Gastrocnemius medialis (tissue), 4 donors: Measurements from ENCODE around the gene SEMA3E. TPM values are rescaled to one million over a fixed set of nuclear protein-coding genes. Genes with fewer than 3 reads are reported as not detected.

Experiments used
- ATAC-seq, 2 donors: fragments of 150-250 bp; one replicate each; pipeline ENCODE4 v1.9.1; 2016
- DNase-seq, 2 donors: peaks; one replicate each; pipeline ENCODE4 v3.0.0-alpha.2; 2019
- H3K27ac ChIP-seq, 4 donors: fragments of 200-600 bp; sonication (generic); 1 replicate in 1 of 4; 2 replicates in 3 of 4; pipeline ENCODE4 v1.5.1; 2016 to 2018; ENCODE audit warnings: mild to moderate bottlenecking in 2 of 4, moderate library complexity in 1 of 4
- H3K27me3 ChIP-seq, 3 donors: fragments of 200-600 bp; sonication (generic) in 2 of 3; 1 replicate in 1 of 3; 2 replicates in 2 of 3; pipeline versions ENCODE4 v1.5.1 to v1.6.0; 2016 to 2019; ENCODE audit warnings: mild to moderate bottlenecking in 1 of 3, moderate library complexity in 1 of 3
- H3K36me3 ChIP-seq, 2 donors: fragments of 200-600 bp; sonication (generic) in 1 of 2; one replicate each; pipeline ENCODE4 v1.5.1; 2017 to 2018
- H3K4me1 ChIP-seq, 2 donors: fragments of 200-600 bp; sonication (generic) in 1 of 2; one replicate each; pipeline ENCODE4 v1.5.1; 2016 to 2017; ENCODE audit warnings: mild to moderate bottlenecking in 2 of 2
- H3K4me3 ChIP-seq, 4 donors: fragments of 200-600 bp; sonication (generic) in 3 of 4; 1 replicate in 1 of 4; 2 replicates in 3 of 4; pipeline ENCODE4 v1.5.1; 2016 to 2019; ENCODE audit warnings: mild to moderate bottlenecking in 2 of 4
- H3K9me3 ChIP-seq, 3 donors: fragments of 200-600 bp; sonication (generic) in 2 of 3; 1 replicate in 1 of 3; 2 replicates in 2 of 3; pipeline ENCODE4 v1.5.1; 2016 to 2019
- CTCF ChIP-seq, 5 experiments: fragments of 450-650 bp in 3 of 5; fragments of 200-600 bp in 2 of 5; sonication (generic) in 2 of 5; IDR thresholded peaks in 4 of 5; conservative IDR thresholded peaks in 1 of 5; 1 replicate in 4 of 5; 2 replicates in 1 of 5; pipeline ENCODE4 v1.5.1; 2016 to 2019; ENCODE audit warnings: antibody characterized with exemption in 5 of 5, mild to moderate bottlenecking in 3 of 5, moderate library complexity in 3 of 5
- POLR2A ChIP-seq, 2 donors: fragments of 450-650 bp; IDR thresholded peaks; one replicate each; pipeline ENCODE4 v1.6.1; 2017; ENCODE audit warnings: antibody characterized with exemption in 2 of 2, mild to moderate bottlenecking in 2 of 2, moderate library complexity in 2 of 2
- in situ Hi-C, 4 donors: fragments of 200-750 bp; cut with MboI; loops; one replicate each; pipeline versions ENCODE4 v1.15.0 to v1.8.0; 2017; ENCODE audit warnings: low sequenced_read_pairs in 4 of 4
- intact Hi-C: fragments of 100-400 bp; cut with DNase I; formaldehyde crosslinking; loops from one replicate; pipeline ENCODE4 v1.15.1; 2023; ENCODE audit warnings: low total_unique reads
- total RNA-seq, 4 donors: library from RNA; depleted of rRNA; stranded (reverse); fragments of >200 nt; gene quantifications; one replicate each; pipeline versions ENCODE4 v1.1.0 to v1.2.3, GENCODE V29; 2016

Gene SEMA3E
- total RNA-seq, 4 donors from 2014 or later = 0.22 to 0.41 (median 0.32) TPM; not detected in 1

GRCh38 chr7:83476511-83477050 lies 172.4 kb downstream of the SEMA3E start:
- intact Hi-C loops (no loop called here), in situ Hi-C loops (no loop called here)
- Histone ChIP-seq H3K27ac (no peak overlapping the region), H3K9me3 (no peaks in the 10 kb centered on the region), H3K4me3 (no peak overlapping the region), H3K27me3 (no peaks in the 10 kb centered on the region), H3K36me3 (no peaks in the 10 kb centered on the region), H3K4me1 (no peaks in the 10 kb centered on the region)
- DNase-seq (no peak), ATAC-seq (no peak)
- TF ChIP-seq CTCF (IDR thresholded peaks at IDR 0.05 in 4 of 5, conservative IDR thresholded peaks at IDR 0.05 in 1 of 5) = no peak
- TF ChIP-seq POLR2A (IDR thresholded peaks at IDR 0.05) = no peak

GRCh38 chr7:83475420-83475819 lies 173.5 kb downstream of the SEMA3E start:
- H3K27me3 ChIP-seq = no peaks in the 10 kb centered on the region
- in situ Hi-C loops = no loop called here
- H3K4me1 ChIP-seq = no peaks in the 10 kb centered on the region
- no peak overlapping the region for H3K27ac ChIP-seq
- no peaks in the 10 kb centered on the region for H3K36me3 ChIP-seq
- H3K4me3 ChIP-seq = no peak overlapping the region
- no peak for TF ChIP-seq POLR2A (IDR thresholded peaks at IDR 0.05)
- TF ChIP-seq CTCF (IDR thresholded peaks at IDR 0.05 in 4 of 5, conservative IDR thresholded peaks at IDR 0.05 in 1 of 5) = no peak
- ATAC-seq (no peak), DNase-seq (no peak)
- H3K9me3 ChIP-seq = no peaks in the 10 kb centered on the region
- intact Hi-C loops = no loop called here

GRCh38 chr7:83472376-83472775 lies 176.6 kb downstream of the SEMA3E start:
- no peak for ATAC-seq
- no peak for DNase-seq
- no peaks in the 10 kb centered on the region for H3K27me3 ChIP-seq
- H3K4me3 ChIP-seq = no peak overlapping the region
- H3K27ac ChIP-seq = no peak overlapping the region
- TF ChIP-seq CTCF (IDR thresholded peaks at IDR 0.05 in 4 of 5, conservative IDR thresholded peaks at IDR 0.05 in 1 of 5) (no peak), POLR2A (IDR thresholded peaks at IDR 0.05) (no peak)
- in situ Hi-C loops (no loop called here), intact Hi-C loops (no loop called here)
- H3K4me1 ChIP-seq = no peaks in the 10 kb centered on the region
- H3K9me3 ChIP-seq = no peaks in the 10 kb centered on the region
- H3K36me3 ChIP-seq = no peaks in the 10 kb centered on the region

- no peak for TF ChIP-seq POLR2A (IDR thresholded peaks at IDR 0.05)
- TF ChIP-seq CTCF (IDR thresholded peaks at IDR 0.05 in 4 of 5, conservative IDR thresholded peaks at IDR 0.05 in 1 of 5) = no peak
- Histone ChIP-seq H3K27me3 (no peaks in the 10 kb centered on the region), H3K4me1 (no peaks in the 10 kb centered on the region), H3K36me3 (no peaks in the 10 kb centered on the region), H3K9me3 (no peaks in the 10 kb centered on the region), H3K27ac (no peak overlapping the region), H3K4me3 (no peak overlapping the region)
- DNase-seq = no peak
- intact Hi-C loops (no loop called here), in situ Hi-C loops (no loop called here)
- ATAC-seq = no peak
Observed at GRCh38 chr7:83469491-83469890, 179.4 kb downstream of the SEMA3E start.

- H3K27me3 ChIP-seq = no peaks in the 10 kb centered on the region
- DNase-seq (no peak), ATAC-seq (no peak)
- no peaks in the 10 kb centered on the region for H3K4me1 ChIP-seq
- H3K9me3 ChIP-seq = no peaks in the 10 kb centered on the region
- H3K4me3 ChIP-seq = no peak overlapping the region
- no peak overlapping the region for H3K27ac ChIP-seq
- in situ Hi-C loops (no loop called here), intact Hi-C loops (no loop called here)
- TF ChIP-seq POLR2A (IDR thresholded peaks at IDR 0.05) (no peak), CTCF (IDR thresholded peaks at IDR 0.05 in 4 of 5, conservative IDR thresholded peaks at IDR 0.05 in 1 of 5) (no peak)
- no peaks in the 10 kb centered on the region for H3K36me3 ChIP-seq
Observed at GRCh38 chr7:83469076-83469475, 179.9 kb downstream of the SEMA3E start.
